Esophagus muscularis mucosa (tissue), 4 donors: ENCODE data around the gene KDELR1. TPM values are rescaled to one million over a fixed set of nuclear protein-coding genes. Genes with fewer than 3 reads are reported as not detected.

ENCODE experiments used
- DNase-seq: peaks from one replicate; pipeline ENCODE4 v3.0.0-alpha.2; 2017; ENCODE audit errors: extremely low spot score
- H3K27ac ChIP-seq, 4 donors: fragments of 200-600 bp; sonication (generic); replicated peaks in 1 of 4; 1 replicate in 3 of 4; 2 replicates in 1 of 4; pipeline ENCODE4 v1.5.1; 2016 to 2019; ENCODE audit warnings: mild to moderate bottlenecking in 1 of 4
- H3K27me3 ChIP-seq, 4 donors: fragments of 200-600 bp; sonication (generic); one replicate each; pipeline versions ENCODE4 v1.5.1 to v1.6.0; 2016 to 2019
- H3K36me3 ChIP-seq, 4 donors: fragments of 200-600 bp; sonication (generic); one replicate each; pipeline ENCODE4 v1.5.1; 2016 to 2019
- H3K4me1 ChIP-seq, 4 donors: fragments of 200-600 bp; sonication (generic); one replicate each; pipeline ENCODE4 v1.5.1; 2016 to 2019
- H3K4me3 ChIP-seq, 4 donors: fragments of 200-600 bp; sonication (generic); 1 replicate in 2 of 4; 2 replicates in 2 of 4; pipeline ENCODE4 v1.5.1; 2016 to 2019; ENCODE audit warnings: mild to moderate bottlenecking in 4 of 4, moderate library complexity in 1 of 4
- H3K9me3 ChIP-seq, 4 donors: fragments of 200-600 bp; sonication (generic); 1 replicate in 3 of 4; 2 replicates in 1 of 4; pipeline ENCODE4 v1.5.1; 2016 to 2019
- POLR2A ChIP-seq: fragments of 450-650 bp; IDR thresholded peaks from one replicate; pipeline ENCODE4 v1.6.1; 2017; ENCODE audit warnings: antibody characterized with exemption, moderate library complexity, mild to moderate bottlenecking, low read depth
- POLR2AphosphoS5 ChIP-seq, 2 donors: sonication (generic); formaldehyde crosslinking; IDR thresholded peaks; one replicate each; pipeline ENCODE4 v1.6.1; 2017; ENCODE audit warnings: antibody characterized with exemption in 2 of 2
- WGBS: methylation state at CpG from one replicate; pipeline ENCODE4 v1.1.5; 2018; 5-methylcytosine and 5-hydroxymethylcytosine counted together
- intact Hi-C: fragments of 100-400 bp; cut with DNase I; formaldehyde crosslinking; loops from one replicate; pipeline ENCODE4 v1.15.1; 2023
- total RNA-seq, 4 donors: library from RNA; depleted of rRNA; stranded (reverse); fragments of >200 nt; gene quantifications; one replicate each; pipeline versions ENCODE4 v1.1.0 to v1.2.1, GENCODE V29; 2016

Gene KDELR1
- total RNA-seq, 4 donors from 2014 or later = 55.2 to 105 (median 77.6) TPM

DNA sequence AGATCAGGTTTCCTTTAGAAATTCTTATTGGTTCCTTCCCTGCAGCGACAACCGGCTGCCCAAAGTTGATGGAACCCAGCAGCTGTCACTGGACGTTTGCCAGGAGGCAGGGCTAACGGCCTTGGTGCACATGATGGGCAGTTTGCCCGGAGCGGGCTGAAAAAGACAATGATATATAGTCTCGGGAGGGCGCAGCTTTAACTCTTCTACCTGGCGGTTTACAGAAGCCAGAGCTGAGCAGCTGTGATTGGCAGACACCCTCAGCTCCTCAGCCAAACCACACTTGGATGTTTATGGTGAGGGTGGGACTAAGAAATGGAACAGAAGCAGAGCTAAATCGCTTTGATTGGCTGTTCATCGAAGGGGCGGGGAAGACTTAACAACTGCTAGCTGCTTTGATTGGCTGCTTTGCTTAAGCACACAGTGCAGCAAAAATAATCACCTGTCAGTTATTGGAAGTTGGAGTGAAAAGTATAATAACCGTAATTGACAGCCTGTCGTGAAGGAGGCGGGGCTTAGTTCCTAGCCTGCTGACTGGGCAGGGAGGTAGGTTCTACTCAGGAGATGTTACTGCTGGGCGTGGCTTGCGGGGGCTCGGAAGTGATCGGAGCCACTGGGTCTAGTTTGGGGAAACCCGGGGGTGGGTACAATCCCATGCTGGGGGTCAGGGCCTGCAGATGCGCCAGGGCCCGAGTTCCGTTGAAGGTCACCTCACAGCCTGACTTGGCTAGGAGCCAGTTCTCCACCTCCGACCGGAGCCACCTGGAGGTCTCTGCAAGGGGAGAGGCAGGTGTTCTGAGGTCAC, 58.5 kb downstream of the KDELR1 start:
- Histone ChIP-seq H3K27ac (peak overlapping the region; percentile 85 to 89 (median 88)), H3K9me3 (no peaks in the 10 kb centered on the region), H3K36me3 (peaks cover 8 to 31% (median 20%) of the 10 kb centered on the region in 4 donors), H3K4me1 (peaks cover 33 to 53% (median 52%) of the 10 kb centered on the region in 4 donors), H3K27me3 (no peaks in the 10 kb centered on the region), H3K4me3 (peak overlapping the region; percentile 51 to 58 (median 52))
- intact Hi-C loops = no loop called here
- no peak for TF ChIP-seq POLR2A
- TF ChIP-seq POLR2AphosphoS5 (IDR thresholded peaks at IDR 0.05) = peak; percentile 91 to 92
- DNase-seq = peak; percentile 98
- under 1% methylated on average over 22 of the region's 25 CpGs for WGBS

Other genes with a start within 250 kb of the KDELR1 start
- gene LIG1, start 221.2 kb downstream of the KDELR1 start, total RNA-seq = 1 to 10 TPM; 4.2 to 7.3 (median 6.0) TPM
- 10 to 100 TPM in 2 of 4 donors, 1 to 10 TPM in 2; 4.0 to 15.2 (median 10.4) TPM for gene ZSWIM9, start 220.9 kb downstream of the KDELR1 start, total RNA-seq
- gene CARD8, start 135.6 kb downstream of the KDELR1 start, total RNA-seq = 10 to 100 TPM; 17.7 to 22.3 (median 20.9) TPM
- under 1 TPM in 2 of 4 donors, not detected in 2; 0.26 to 0.46 TPM for gene ZNF114, start 121.5 kb downstream of the KDELR1 start, total RNA-seq
- 100 to 1,000 TPM in 1 of 4 donors, 10 to 100 TPM in 3; 54.8 to 115 (median 59.6) TPM for gene EMP3, start 66.0 kb downstream of the KDELR1 start, total RNA-seq
- 1 to 10 TPM; 4.8 to 8.3 (median 7.1) TPM for gene TMEM143, start 27.6 kb downstream of the KDELR1 start, total RNA-seq
- not detected for gene SYNGR4, start 27.2 kb downstream of the KDELR1 start, total RNA-seq
- under 1 TPM; 0.19 to 0.42 (median 0.37) TPM for gene GRIN2D, start 2.1 kb upstream of the KDELR1 start, total RNA-seq
- 10 to 100 TPM; 19.5 to 42.9 (median 31.7) TPM for gene GRWD1, start 54.4 kb upstream of the KDELR1 start, total RNA-seq
- under 1 TPM; 0.42 to 0.86 (median 0.51) TPM for gene KCNJ14, start 64.0 kb upstream of the KDELR1 start, total RNA-seq
- 10 to 100 TPM; 40.1 to 50.7 (median 48.4) TPM for gene CYTH2, start 77.8 kb upstream of the KDELR1 start, total RNA-seq
- under 1 TPM; 0.17 to 0.57 (median 0.37) TPM for gene LMTK3, start 120.3 kb upstream of the KDELR1 start, total RNA-seq
- 1 to 10 TPM in 1 of 4 donors, not detected in 3; 1.0 TPM for gene SULT2B1, start 160.6 kb upstream of the KDELR1 start, total RNA-seq
- gene SPACA4, start 215.2 kb upstream of the KDELR1 start, total RNA-seq = not detected
- under 1 TPM; 0.32 to 0.69 (median 0.37) TPM for gene FAM83E, start 223.5 kb upstream of the KDELR1 start, total RNA-seq
- 1,000 to 10,000 TPM; 1,298 to 2,105 (median 1,742) TPM for gene RPL18, start 227.6 kb upstream of the KDELR1 start, total RNA-seq
- gene SPHK2, start 228.0 kb upstream of the KDELR1 start, total RNA-seq = 10 to 100 TPM; 15.9 to 24.5 (median 17.0) TPM
- 1 to 10 TPM; 3.0 to 9.3 (median 7.2) TPM for gene DBP, start 245.8 kb upstream of the KDELR1 start, total RNA-seq